Stimulated activated CD8-positive, alpha-beta memory T cell treated with anti-CD3 and anti-CD28 coated beads, Interleukin-15, amount 100 ng/mL, for 24 hours (primary cell): ENCODE measurements around the gene GJB4.
A peak's percentile ranks its signal among the peaks of the same experiment; 100 is the strongest.
"Not testable (repeated sequence)": the region's sequence is repeated elsewhere in the genome, so short reads cannot be mapped to it uniquely, and the experiment has no call there.

Source experiments
- DNase-seq: peaks from one replicate; pipeline ENCODE4 v3.0.0-alpha.2; 2020; ENCODE audit warnings: low read depth

The GJB4 gene

DNA sequence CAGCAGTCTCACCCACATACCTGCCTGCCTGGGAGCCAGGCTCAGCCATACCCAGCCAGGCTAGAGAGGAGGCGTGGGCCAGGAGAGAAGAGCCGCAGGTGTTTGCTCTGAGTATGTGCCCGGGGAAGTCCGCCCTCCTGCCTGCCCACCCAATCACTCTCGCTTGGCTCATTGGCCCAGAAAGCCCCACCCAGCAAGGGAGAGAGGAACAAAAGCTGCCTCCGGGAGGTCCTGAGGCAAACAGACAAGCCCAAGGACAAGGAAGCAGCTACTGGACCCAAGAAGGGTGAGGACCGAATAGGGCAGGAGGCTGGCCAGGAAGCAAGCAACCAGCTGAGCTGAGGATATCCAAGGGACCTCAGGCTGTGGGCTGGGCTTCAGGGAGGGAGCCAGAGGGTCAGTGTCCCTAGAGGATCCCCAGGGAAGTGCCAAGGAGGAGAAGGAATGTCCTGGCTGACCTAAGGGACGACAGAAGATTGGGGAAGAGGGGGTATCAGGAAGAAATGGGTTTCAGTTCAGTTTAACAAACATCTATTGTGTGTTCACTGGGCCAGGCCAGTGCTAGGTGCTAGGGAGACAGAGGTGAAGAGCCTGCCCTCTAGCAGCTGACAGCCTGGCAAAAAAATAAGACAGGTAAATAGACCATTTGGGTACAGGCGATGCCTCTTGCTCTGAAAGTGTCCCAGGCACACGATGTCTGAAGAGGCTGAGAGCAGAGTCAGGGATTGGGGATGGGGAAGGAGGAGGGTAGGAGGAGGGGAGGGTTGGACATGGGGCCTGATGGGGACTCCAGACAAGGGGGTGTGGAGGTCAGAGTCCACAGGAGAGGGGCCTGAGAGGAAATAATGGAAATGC is at the start of gene GJB4:
TSS of gene GJB4 (plus strand) at position 238 of the 855 bp plus-strand sequence. CDS start 1,515 bp downstream, outside the sequence.
- no peak for DNase-seq

DNA sequence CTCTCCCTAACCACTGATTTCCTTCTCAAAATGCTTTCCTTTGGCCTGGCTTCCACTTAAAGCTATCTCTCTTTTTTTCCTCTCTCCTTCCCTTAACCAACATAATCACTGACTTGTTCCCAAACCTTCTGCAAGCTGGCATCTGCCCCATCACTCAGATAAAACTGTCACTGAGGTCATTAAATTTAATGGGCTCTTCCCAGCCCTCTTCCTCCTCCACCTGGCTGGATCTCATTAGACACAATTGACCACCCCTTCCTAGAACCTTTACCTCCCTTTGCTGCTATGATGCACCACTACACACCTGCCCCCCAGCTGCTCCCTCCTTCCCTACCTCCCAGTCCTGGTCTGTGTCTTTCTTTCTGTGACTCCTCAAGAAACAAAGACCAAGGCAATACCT is 48.7 kb upstream of the GJB4 start:
- no peak for DNase-seq

- DNase-seq: no peak
These were observed 48.1 kb upstream of the GJB4 start for GRCh38 chr1:34711485-34711884.

- DNase-seq: no peak
These were observed 47.4 kb upstream of the GJB4 start for GRCh38 chr1:34712007-34712688.

- no peak for DNase-seq
These were observed 46.1 kb upstream of the GJB4 start for GRCh38 chr1:34713443-34713842.

GRCh38 chr1:34714386-34714785 is 45.2 kb upstream of the GJB4 start:
- DNase-seq: no peak

GRCh38 chr1:34715139-34715538 is 44.4 kb upstream of the GJB4 start:
- DNase-seq: no peak

DNA sequence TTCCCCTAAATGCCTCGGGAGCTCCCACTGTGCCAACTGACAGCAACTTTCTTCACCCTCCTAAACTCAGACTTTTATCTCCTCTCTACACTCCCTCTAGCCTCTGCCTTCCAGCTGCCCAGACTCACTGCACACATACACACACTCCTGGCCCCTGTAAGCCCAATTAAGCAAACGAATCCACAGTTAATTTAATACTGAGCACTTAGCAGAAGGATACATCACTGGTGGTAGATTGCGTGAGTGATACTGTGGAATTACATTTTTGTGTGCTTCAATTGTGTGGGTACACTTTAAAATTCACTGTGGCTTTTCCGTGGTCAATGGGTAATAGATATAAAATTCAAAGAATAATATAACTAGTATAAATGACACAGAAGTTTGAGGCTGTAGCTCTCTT is 38.3 kb upstream of the GJB4 start:
- no peak for DNase-seq

GRCh38 chr1:34721646-34722355 is 37.7 kb upstream of the GJB4 start:
- DNase-seq: no peak

DNA sequence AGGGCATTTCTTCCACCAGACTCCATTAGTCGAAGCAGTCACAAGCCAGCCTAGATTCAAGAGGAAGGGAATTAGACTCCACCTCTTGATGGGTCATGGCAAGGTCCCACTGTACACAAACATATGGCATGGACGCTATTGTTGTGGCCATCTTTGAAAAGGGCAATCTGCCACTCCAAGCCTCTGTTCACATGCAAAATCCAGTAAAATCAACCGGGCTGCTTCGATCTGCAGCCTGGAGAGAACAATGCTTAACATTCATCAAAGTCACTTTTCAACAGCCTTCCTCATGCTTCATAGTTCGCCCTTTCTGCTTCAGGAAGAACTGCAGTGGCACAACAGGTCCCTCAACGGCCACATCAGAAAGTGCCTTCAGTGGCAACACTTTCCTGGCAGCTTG is 32.7 kb upstream of the GJB4 start:
- no peak for DNase-seq

- no peak for DNase-seq
These were observed 29.1 kb upstream of the GJB4 start for GRCh38 chr1:34730485-34730884.

GRCh38 chr1:34732831-34733230 is 26.7 kb upstream of the GJB4 start:
- not testable (repeated sequence) for DNase-seq

DNA sequence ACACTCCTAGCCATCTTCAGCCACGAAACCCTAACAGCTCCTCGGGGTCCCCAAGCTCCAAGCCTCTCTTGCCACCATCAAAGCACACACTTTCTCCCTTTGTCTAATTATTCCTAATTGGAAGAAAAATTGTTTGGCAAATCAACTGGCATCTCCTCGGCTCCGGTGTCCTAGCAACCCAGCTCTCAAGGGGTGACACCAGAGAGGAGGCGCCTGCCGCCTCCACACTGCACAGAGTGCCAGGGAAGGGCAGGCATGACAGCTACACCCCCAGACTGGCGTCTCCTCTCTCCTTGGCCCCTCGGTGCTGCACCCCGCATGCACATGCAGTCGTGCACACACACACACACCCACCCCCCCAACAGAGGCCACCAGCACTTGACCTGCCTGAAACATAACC is 22.8 kb upstream of the GJB4 start:
- DNase-seq: no peak

GRCh38 chr1:34737236-34737635 is 22.3 kb upstream of the GJB4 start:
- DNase-seq: not testable (repeated sequence)

DNA sequence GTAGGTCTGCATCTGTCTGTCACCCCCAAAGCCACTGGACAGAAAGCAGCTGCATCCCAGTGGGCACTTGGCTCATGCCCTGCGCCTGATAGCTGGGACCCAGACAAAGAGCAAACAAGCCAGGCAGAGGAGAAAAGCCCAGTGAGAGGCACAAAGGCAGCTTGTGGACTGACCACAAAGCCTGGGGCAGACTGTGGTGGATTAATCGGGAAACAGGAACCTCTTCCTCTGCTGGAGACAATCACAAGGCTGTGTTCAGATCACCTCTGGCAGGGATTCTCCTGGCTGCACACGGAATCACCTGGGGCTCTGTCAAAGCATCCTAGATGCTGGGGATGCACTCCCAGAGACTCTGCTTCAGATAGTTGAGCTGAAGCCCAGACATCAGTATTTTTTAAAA is 19.9 kb upstream of the GJB4 start:
- no peak for DNase-seq

GRCh38 chr1:34740161-34740868 is 19.2 kb upstream of the GJB4 start:
- DNase-seq: no peak

DNA sequence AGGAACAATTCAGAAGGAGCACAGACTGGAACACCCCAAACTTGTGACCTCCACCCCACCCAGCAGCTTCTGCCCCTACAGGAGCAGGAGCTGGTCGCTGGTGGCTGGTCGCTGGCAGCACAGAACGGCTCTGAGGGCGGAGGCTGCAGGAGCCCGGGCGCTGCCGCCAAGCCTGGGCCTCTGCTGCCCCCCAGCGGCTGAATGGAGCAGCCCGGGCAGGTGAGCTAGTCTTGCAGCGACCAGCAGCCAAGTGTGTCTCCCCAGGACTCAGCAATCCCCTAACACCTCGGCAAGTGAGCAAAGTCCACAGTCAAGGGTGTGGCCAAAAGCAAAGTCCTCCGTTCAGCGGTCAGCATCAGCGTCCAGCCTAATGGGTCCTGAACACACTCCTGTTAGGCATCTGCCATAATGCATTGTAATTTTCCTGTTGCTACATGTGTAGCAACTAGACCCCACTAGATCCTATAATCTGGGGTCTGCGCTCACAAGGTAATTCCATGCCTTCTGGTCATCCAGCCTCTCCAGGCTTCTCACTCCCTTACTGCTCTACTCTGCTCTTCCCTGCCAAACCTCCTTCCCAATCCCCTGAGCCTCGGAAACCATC is 16.8 kb upstream of the GJB4 start:
- DNase-seq: peak; percentile 80

- DNase-seq: no peak
These were observed 15.8 kb upstream of the GJB4 start for GRCh38 chr1:34743775-34744174.

DNA sequence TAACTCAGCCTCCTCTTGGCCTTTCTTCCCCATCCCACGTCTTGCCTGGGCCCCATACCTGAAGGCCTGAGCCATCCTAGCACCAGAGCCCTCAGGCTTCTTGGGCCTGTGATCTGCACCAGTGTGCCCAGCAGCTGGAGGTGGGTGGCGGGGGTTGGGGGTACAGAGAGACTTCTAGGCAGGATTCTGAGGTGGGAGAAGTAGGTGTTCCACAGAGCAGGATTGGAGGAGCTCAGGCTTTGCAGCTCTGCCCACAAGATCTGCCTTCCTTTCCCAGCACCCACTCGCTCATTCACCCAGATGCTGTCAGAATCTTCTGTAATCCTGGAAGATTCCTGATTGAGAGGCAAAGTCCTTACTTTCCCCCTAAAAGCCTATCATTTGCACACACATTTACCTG is 14.7 kb upstream of the GJB4 start:
- DNase-seq: no peak

GRCh38 chr1:34745666-34746065 is 13.9 kb upstream of the GJB4 start:
- DNase-seq: no peak

DNA sequence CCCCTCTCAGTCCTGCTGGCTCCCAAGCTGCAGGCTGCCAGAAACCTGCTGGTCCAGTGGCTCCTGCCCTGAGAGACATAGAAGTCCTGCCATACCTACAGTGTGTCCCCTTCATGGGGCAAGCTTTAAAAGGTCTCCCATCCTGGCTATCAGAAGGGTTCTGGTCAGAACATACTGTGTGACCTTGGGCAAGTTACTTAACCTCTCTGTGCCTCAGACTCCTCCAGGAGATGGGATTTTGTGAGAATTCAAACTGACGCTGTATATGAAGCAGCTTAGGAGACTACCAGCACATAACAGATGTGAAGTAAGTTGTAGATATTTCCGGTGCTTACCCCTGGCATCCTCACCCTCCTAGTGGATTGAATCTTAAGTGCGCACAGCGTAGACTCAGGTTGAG is 13.4 kb upstream of the GJB4 start:
- DNase-seq: no peak
